HepG2 (cell line): ENCODE results near the gene IGFALS. TPM values are rescaled to one million over a fixed set of nuclear protein-coding genes. Genes with fewer than 3 reads are reported as not detected.

Experiments used
- AKAP8 ChIP-seq: sonication (generic); formaldehyde crosslinking; IDR thresholded peaks from 2 replicates; pipeline ENCODE4 v1.5.1; 2020; ENCODE audit warnings: mild to moderate bottlenecking, missing genetic modification reagents
- ARID4A ChIP-seq: sonication (generic); formaldehyde crosslinking; IDR thresholded peaks from 2 replicates; pipeline ENCODE4 v1.5.0; 2020; ENCODE audit warnings: mild to moderate bottlenecking, missing genetic modification reagents, borderline replicate concordance
- CC2D1A ChIP-seq: sonication (generic); formaldehyde crosslinking; IDR thresholded peaks from 2 replicates; pipeline ENCODE4 v1.8.1; 2023; ENCODE audit warnings: mild to moderate bottlenecking, missing genetic modification reagents
- CHD2 ChIP-seq: IDR thresholded peaks from 2 replicates; pipeline ENCODE4 v1.6.1; 2011; ENCODE audit warnings: low read depth, low read length, improper control_type of control experiment
- GTF2F1 ChIP-seq: fragments of 150-350 bp; IDR thresholded peaks from 2 replicates; pipeline ENCODE4 v1.6.1; 2014; ENCODE audit warnings: low read length
- NR2C2 ChIP-seq: sonication (generic); formaldehyde crosslinking; IDR thresholded peaks from 2 replicates; pipeline ENCODE4 v1.4.0; 2020; ENCODE audit warnings: missing genetic modification reagents, mild to moderate bottlenecking, moderate library complexity, borderline replicate concordance
- U2AF1 ChIP-seq: fragments of 200-400 bp; formaldehyde crosslinking; optimal IDR thresholded peaks from 2 replicates; pipeline ENCODE3; 2017; ENCODE audit warnings: mild to moderate bottlenecking, low read depth, low read length
- ZBTB43 ChIP-seq: sonication (generic); formaldehyde crosslinking; conservative IDR thresholded peaks from 2 replicates; pipeline ENCODE4 v1.4.0; 2020; ENCODE audit warnings: missing genetic modification reagents
- ZNF496 ChIP-seq: sonication (generic); formaldehyde crosslinking; IDR thresholded peaks from 2 replicates; pipeline ENCODE4 v1.8.1; 2023; ENCODE audit warnings: mild to moderate bottlenecking, moderate library complexity, missing genetic modification reagents; ENCODE audit not compliant: insufficient replicate concordance
- ZNF530 ChIP-seq: sonication (generic); formaldehyde crosslinking; IDR thresholded peaks from 2 replicates; pipeline ENCODE4 v1.5.0; 2020; ENCODE audit warnings: low read depth, mild to moderate bottlenecking, missing genetic modification reagents
- ZNF558 ChIP-seq: sonication (generic); formaldehyde crosslinking; IDR thresholded peaks from 2 replicates; pipeline ENCODE4 v1.9.0; 2022; ENCODE audit warnings: mild to moderate bottlenecking, missing genetic modification reagents, borderline replicate concordance
- ZNF564 ChIP-seq: sonication (generic); formaldehyde crosslinking; IDR thresholded peaks from 2 replicates; pipeline ENCODE4 v1.8.1; 2023; ENCODE audit warnings: mild to moderate bottlenecking, missing genetic modification reagents
- polyA plus RNA-seq, 8 experiments: library from polyadenylated mRNA; depleted of rRNA in 3 of 8; stranded (reverse) in 7 of 8; unstranded in 1 of 8; fragments of >200 nt; fragmentation: Illumina TruSeq in 4 of 8; extraction: Trizol in 4 of 8; gene quantifications; 2 replicates each; pipeline versions ENCODE4 v1.2.1 to v1.2.3, GENCODE V29; 2011 to 2016; ENCODE audit warnings: low read depth in 4 of 8, missing spikeins in 1 of 8, mixed read lengths in 1 of 8; ENCODE audit not compliant: insufficient read depth in 1 of 8
- total RNA-seq, 5 experiments: library from RNA; depleted of rRNA; stranded (reverse); fragments of >200 nt; fragmentation: Illumina TruSeq; extraction: Trizol; gene quantifications; 2 replicates each; pipeline ENCODE4 v1.2.3, GENCODE V29; 2016; ENCODE audit warnings: low read depth in 1 of 5
- TF ChIP-seq, protein P1 (sequence below): IDR thresholded peaks from 2 replicates; pipeline ENCODE4 v1.6.1; 2016; ENCODE audit warnings: low read depth, control low read depth
- TF ChIP-seq, protein P2 (sequence below): sonication (generic); formaldehyde crosslinking; IDR thresholded peaks from 2 replicates; pipeline ENCODE4 v1.8.1; 2022; ENCODE audit warnings: low read depth, mild to moderate bottlenecking, missing genetic modification reagents
- TF ChIP-seq, protein P3 (sequence below): sonication (generic); formaldehyde crosslinking; IDR thresholded peaks from 2 replicates; pipeline ENCODE4 v1.5.0; 2020; ENCODE audit warnings: mild to moderate bottlenecking, missing genetic modification reagents

Gene IGFALS
- total and polyA plus RNA-seq, 2 of the 13 experiments (the other 11 are each of a cell fraction or from before 2014, with no cell fraction given) = 0.34 to 2.4 TPM

GRCh38 chr16:1825381-1825863 lies 31.9 kb upstream of the IGFALS start (continued):
- TF ChIP-seq CHD2 (no peak), NR2C2 (CRISPR knock-in tag) (peak; percentile 54), ZNF530 (CRISPR knock-in tag) (no peak), AKAP8 (CRISPR knock-in tag) (0 out of 2 replicates have a peak, but pooled peaks have one; percentile 43), U2AF1 (no peak), CC2D1A (CRISPR knock-in tag) (no peak), ZNF496 (CRISPR knock-in tag) (no peak), GTF2F1 (no peak), ZBTB43 (CRISPR knock-in tag) (peak; percentile 55), ZNF564 (CRISPR knock-in tag) (no peak), ZNF558 (peak; percentile 32; the same call in 1 of the 2 replicates), ARID4A (CRISPR knock-in tag) (peak; percentile 76; the same call in 1 of the 2 replicates)
- TF ChIP-seq, protein P1, sequence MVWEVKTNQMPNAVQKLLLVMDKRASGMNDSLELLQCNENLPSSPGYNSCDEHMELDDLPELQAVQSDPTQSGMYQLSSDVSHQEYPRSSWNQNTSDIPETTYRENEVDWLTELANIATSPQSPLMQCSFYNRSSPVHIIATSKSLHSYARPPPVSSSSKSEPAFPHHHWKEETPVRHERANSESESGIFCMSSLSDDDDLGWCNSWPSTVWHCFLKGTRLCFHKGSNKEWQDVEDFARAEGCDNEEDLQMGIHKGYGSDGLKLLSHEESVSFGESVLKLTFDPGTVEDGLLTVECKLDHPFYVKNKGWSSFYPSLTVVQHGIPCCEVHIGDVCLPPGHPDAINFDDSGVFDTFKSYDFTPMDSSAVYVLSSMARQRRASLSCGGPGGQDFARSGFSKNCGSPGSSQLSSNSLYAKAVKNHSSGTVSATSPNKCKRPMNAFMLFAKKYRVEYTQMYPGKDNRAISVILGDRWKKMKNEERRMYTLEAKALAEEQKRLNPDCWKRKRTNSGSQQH = no peak
- TF ChIP-seq, protein P2, sequence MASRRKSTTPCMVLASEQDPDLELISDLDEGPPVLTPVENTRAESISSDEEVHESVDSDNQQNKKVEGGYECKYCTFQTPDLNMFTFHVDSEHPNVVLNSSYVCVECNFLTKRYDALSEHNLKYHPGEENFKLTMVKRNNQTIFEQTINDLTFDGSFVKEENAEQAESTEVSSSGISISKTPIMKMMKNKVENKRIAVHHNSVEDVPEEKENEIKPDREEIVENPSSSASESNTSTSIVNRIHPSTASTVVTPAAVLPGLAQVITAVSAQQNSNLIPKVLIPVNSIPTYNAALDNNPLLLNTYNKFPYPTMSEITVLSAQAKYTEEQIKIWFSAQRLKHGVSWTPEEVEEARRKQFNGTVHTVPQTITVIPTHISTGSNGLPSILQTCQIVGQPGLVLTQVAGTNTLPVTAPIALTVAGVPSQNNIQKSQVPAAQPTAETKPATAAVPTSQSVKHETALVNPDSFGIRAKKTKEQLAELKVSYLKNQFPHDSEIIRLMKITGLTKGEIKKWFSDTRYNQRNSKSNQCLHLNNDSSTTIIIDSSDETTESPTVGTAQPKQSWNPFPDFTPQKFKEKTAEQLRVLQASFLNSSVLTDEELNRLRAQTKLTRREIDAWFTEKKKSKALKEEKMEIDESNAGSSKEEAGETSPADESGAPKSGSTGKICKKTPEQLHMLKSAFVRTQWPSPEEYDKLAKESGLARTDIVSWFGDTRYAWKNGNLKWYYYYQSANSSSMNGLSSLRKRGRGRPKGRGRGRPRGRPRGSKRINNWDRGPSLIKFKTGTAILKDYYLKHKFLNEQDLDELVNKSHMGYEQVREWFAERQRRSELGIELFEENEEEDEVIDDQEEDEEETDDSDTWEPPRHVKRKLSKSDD (CRISPR knock-in tag) = peak; percentile 22; the same call in 1 of the 2 replicates
- TF ChIP-seq, protein P3, sequence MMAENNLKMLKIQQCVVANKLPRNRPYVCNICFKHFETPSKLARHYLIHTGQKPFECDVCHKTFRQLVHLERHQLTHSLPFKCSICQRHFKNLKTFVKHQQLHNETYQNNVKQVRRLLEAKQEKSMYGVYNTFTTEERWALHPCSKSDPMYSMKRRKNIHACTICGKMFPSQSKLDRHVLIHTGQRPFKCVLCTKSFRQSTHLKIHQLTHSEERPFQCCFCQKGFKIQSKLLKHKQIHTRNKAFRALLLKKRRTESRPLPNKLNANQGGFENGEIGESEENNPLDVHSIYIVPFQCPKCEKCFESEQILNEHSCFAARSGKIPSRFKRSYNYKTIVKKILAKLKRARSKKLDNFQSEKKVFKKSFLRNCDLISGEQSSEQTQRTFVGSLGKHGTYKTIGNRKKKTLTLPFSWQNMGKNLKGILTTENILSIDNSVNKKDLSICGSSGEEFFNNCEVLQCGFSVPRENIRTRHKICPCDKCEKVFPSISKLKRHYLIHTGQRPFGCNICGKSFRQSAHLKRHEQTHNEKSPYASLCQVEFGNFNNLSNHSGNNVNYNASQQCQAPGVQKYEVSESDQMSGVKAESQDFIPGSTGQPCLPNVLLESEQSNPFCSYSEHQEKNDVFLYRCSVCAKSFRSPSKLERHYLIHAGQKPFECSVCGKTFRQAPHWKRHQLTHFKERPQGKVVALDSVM (CRISPR knock-in tag) = peak; percentile 100
